ENCODE measurements around the gene ZFYVE28.

DNA sequence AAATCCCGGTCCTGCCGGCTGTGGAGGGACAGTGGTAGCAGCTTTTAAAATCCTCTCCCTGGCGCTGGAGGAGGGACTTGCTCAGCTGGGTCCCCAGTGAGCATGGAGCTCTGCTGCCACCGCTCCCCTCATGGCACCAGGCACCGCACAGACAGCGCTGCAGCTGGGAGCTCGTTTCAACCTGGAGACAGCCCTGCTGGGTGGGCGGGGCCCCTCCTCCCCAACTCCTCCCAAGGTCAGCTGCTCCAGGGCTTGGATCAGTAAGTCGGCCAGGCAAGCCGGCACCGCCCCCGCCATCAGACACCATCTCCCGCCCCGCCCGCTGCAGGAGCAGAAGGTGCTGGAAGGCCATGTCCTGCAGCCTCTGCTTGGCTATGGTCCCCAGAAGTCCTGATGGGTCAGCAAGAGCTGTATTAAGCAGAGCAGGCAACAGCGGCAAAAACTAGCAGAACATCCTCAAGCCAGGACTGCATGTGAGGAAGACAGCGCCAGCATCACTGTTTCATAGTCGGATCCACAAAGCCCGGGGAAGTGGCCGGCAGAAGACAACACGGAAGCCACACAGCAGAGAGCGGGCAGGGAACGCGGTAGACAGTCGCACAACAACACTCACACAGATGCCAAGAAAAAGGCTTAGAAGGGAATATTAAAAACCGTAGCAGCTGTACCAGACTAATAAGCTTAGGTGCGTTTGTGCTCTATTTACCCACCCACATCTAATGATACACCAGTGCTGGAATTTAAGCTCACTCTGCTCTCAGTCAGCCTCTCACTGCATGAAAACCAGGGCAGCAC is 16.2 kb downstream of the ZFYVE28 start:
- TF ChIP-seq EZH2 (IDR thresholded peaks at IDR 0.05; ENCODE audit: insufficient read depth, poor library complexity, severe bottlenecking) (no peak), EZH2phosphoT487 (IDR thresholded peaks at IDR 0.05; ENCODE audit: insufficient read depth, low read depth) (no peak)
